Measurements from ENCODE around the gene MTMR11.
A peak's percentile ranks its signal among the peaks of the same experiment; 100 is the strongest.

Gene MTMR11

DNA sequence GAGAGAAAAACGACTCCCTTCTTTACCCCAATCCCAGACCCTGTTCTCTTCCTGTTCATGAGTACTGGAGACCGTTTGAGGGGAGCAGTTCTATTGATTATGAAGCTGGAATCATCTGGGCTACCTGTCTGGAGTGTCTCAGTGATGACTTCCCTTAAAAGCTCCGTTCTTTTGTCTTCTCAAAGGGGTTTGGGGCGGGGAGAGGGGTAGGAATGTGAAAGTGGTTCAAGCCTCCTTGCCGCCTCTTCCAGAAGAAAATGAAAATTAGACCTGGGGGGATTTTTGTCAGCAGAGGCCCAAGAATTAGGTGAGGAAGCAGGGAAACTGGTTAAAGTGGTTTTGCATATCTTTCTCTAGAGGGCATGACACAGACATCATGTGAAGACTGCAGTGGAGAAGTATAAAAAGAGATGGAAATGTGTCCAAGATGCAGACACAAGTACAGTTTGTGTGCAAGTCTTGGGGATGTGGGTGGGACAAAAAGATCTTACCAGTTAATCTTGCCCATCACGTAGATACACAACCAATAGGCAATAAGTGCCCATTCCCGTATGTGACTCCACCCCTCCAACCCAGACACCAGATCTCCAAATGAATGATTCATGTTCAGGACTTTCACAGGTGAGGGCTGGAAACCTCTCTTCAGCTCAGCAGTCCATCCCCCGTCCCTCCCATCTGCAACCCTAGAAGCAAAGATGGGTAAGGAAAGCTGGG lies 470 bp upstream of the MTMR11 start:
- no peak for DNase-seq

DNA sequence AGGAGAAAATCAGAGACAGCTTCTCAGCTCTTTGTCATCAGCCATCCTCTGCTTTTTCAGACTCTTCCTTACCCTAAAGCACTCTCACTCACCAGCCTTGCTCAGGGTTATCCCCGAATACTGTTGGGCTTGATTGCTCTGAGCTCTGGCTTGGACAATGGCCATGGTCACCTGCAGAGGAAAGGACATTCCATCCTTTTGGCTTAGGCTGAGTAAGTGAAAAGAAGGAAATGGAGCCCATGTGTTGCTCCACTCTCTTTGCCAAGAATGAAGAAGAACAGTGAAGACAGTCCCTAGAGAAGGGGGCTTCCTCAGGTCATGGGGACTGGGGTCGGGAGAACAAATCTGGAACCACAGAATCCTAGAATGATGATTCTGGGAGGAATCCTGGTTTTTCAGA lies 2.3 kb downstream of the MTMR11 start:
- DNase-seq, result no peak

DNA sequence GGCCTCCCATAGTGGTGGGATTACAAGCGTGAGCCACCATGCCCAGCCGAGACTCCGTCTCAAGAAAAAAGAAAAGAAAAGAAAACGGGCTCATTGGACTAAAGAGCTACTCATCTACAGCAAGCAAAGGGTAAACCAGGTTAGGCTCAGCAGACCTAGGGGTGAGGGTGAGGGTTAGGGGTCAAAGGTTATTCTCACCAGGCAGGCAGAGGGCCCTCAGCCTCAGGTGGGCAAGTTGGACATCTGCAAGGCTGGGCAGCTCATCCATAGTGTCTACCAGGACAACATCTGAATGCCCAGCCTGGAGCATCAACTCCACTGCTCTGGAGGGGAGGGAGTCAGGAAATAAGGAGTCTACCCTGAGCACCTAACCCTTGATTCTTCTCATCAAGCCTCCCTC lies 3.5 kb downstream of the MTMR11 start:
- no peak for DNase-seq

DNA sequence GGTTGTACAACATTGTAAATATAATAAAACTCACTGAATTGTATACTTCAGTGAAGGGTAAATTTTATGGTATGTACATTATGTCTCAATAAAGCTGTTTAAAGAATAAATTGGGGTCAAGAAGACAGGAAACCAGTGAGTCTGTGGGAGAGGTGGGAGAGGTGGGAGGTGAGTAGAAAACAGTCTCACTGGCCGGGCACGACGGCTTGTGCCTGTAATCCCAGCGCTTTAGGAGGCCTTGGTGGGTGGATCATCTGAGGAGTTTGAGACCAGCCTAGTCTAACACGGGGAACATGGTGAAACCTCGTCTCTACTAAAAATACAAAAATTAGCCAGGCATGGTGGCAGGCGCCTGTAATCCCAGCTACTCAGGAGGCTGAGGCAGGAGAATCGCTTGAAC lies 4.2 kb downstream of the MTMR11 start:
- DNase-seq, result no peak

DNA sequence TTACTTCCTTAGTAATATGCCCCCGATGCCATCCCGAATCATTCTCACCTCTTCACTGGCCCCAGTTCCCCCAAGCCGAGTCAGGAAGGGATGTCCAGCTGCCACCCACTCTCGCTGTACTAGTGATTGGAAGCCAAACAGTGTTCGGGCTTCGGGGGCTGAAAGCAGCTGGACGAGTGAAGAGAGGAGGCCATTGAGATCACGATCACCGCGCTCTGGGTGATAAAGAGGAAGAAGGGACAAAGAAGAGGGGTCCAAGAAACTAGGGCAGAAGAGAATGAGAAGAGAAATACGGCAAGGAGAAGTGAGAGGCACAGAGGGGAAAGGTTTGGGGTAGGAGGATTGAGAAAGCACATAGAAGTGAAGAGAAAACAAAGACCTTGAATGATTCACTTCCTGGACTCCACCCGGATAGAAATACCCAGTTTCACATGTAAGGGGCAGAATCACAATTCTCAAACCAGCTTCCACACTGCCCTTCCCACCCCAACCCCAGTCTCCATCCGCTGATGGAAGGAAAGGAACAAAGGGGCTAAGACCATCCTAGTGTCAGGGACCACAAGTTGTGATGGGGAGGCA lies 5.4 kb downstream of the MTMR11 start:
- DNase-seq, result no peak

DNA sequence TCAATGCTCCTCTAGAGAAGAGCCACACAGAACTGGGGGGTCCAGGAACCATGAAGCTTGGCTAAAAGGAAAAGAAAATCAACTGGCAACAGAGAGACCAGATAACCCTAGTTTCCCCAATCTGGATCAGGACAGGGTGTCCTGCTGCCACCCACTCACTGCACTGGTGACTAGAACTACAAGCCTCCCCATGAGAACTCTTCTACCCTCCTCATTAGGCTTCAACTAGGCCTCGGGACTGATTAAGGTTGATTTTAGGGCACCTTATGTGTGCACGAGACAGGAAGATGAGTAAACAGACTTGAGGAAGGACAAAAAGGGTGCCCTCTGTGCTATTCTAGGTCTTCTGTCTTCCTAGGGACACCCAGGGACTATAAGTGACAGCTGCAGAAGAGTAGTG lies 6.8 kb downstream of the MTMR11 start:
- DNase-seq, result no peak

DNA sequence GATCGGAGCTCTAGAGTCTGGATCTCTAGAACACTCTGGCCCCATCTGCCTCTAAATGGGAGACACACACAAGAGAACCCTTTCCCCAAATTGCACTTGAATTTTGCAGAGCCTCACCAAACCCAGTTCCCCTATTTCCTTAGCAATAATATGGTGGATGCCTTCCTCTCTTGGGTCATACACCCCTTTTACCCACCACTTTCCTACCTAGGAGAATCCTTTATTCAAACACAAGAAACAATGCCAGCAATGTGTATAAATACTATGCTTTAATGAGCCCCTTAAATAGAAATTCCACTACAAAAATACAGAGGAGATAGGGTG lies 8.3 kb downstream of the MTMR11 start:
- no peak for DNase-seq

DNA sequence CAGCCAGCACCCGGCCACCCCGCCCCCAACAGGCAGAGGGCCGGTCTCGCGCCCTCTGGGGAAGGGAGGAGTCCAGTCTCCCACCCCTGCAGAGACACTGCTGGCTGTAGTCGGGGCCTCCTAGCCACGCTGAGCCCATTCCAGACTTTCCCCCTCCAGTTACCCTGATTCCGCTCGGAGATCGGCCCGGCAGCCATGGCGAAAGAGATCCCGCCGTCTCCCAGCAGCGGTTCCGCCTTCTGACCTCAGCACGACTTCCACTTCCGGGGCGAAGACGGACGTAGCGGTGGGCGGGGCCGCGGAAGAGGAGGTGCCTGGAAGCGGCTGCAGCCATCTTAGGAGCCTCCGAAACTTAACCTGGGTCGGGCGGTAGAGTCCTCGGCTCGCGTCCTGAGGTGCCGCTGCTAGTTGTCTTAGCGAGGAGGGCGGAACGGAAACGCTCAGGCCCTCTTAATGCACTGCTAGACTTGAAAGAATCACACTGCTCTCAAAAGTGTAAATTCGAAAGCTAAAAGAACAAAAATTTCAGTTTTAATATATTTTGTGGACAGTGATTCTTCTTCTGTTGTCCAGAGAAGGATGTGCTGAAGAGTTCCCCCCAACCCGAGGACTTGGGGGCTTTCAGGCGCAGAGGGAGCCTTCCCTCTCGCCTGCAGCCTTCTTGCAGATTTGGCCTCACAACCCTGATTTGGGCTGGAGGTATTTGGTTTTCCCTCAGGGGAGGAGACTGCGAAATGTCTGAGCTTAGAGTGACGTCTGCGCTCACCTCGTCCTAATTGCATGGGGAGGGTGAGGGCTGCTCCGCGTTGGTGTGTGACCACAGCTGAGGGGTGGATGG lies 8.9 kb downstream of the MTMR11 start, which contains the start of gene SF3B4:
Gene SF3B4, minus strand, starts transcription at position 241 of the 838 bp plus-strand sequence. Its CDS starts 44 bp downstream, at position 197.
- peak; percentile 81 to 96 (median 90) for DNase-seq

DNA sequence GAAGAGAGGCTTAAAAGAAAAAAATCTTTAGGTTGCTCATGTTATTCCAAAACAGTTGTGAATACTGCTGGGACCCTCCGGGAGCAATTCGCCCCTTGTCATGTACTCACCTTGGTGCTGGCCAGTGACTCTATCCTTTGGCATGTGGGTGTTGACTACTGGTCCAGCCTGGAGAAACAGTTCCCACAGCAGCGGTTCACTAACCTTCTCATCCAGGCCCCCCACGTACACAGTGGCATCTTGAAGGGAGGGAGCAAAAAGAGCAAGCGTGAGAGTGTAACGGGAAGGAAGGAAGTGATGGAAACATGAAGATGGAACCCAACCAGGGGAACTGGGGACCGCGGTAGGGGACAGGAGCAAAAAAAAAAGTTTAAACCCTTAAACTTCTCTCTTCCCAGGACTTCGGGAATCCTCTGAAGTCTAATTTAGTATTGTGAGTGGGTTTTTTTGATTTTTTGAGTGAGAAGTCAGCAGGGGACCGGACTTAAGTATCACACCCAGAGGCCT lies 9.6 kb downstream of the MTMR11 start:
- no peak for DNase-seq

DNA sequence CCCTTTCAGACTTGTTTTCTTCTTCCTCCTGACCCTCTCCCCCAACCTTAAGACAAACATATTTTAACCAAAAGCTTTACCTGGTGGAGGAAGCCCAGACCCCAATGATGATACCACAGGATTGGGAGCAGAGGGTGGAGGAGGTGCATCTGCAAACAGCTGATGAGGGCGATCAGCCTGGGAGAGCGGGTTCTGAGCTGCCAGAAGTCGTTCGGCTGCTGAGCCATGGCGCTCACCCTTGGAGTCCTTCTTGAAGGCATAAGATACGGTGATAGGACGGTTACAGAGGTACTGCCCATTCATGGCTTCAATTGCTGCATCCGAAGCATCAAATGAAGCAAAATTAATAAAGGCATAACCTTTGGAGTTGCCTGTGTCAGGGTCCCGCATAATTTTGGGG lies 10.4 kb downstream of the MTMR11 start:
- no peak for DNase-seq

DNA sequence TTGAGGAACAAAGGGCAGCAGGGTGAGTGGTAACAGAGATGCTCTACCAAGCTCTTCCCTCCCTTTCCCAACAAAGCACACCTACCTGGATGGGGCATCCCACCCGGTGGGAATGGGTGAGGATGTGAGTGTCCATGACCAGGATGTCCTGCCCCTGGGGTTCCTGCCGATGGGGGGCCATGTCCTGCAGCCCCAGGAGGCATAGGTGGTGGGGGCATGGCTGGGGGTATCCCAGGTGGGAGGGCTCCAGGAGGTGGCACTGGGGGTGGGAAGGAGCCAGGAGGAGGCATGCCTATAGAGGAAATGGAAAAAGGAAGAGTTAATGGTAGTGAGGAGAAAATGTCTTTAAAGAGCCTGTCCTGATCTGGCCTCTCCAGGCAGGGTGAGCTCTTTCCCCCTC lies 10.9 kb downstream of the MTMR11 start:
- DNase-seq, result no peak

DNA sequence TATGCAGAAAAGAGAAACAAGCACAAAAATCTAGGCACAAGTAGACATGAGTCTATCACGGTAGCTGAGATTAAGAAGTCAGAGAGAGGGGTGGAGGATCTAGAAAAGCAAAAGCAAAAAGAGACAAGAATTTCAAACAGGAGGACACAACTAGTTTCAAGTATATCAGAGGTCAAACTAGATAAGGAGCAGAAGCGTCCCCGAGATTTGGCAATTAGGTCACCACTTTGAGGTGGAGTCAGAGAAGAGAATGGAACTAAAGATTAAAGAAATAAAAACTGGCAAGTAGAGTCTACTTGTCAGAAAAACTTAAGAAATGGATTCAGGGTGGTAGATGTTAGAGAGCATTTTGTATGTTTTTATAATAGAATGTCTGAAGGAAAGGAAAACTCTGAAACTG lies 11.3 kb downstream of the MTMR11 start:
- no peak for DNase-seq

DNA sequence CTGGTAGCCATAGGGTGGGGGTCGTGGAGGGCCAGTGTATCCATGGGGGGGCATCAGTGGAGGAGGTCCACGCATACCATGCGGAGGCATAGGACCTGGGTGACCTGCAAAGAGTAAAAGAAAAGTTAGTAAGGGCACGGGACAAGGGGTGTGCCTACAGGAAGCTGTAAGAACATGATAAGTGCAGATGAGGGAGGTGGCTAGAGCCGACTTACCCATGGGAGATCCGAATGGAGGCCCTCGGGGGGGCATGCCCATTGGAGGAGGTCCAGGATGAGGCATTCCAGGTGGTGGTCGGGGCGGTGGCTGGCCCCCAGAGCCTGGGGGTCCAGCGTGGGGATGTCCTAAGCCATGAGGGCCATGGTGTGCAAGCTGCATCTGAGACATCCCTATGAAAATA lies 13.1 kb downstream of the MTMR11 start:
- no peak for DNase-seq

DNA sequence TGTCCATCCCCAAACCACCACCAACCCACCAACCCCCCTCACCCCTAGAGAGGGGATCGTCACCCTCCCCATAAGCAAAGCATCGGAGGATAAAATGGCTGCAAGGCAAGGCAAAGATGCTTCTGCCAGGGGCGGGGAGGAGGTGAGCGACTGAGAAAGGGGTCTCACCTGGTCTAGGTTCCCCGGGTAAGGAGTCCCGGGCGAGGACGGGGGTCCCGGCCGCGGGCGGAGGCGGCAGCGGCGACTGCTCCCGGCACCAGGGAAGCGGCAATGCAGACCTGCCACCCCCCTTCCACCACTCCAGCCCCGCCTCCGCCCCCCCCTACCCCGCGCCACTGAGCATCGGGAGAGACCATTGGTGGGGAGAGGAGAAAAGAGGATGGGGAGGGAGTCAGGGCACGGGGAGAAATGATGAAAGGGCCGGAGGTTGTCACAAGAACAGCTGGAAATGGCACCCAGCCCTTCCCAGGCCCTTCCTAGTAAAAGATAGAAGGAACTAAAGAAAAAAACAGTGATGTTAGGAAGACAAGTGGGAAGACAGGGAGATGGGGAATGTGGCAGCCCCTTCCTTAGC lies 19.0 kb downstream of the MTMR11 start, which contains the start of gene SV2A:
Gene SV2A, minus strand, starts transcription at position 274 of the 574 bp plus-strand sequence. CDS start 4,004 bp downstream, outside the sequence.
- DNase-seq, result peak in 1 of 4 experiments; percentile 28

DNA sequence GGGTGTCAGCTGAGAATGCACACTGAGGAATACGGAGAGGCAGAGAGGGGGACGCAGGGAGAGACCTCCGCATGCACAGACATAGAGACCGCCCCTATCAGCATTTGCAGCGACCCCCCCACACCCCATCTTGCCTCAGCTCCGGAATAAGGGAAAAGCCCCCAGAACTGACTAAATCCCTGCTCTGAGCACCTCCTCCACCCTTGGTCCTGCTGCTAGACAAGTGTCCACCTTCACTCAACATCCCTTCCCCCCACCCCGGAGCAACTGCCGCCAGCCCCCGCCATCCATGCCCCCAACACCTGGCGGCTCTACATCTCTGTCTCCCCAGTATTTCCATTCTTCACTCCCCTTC lies 19.8 kb downstream of the MTMR11 start:
- DNase-seq, result no peak

DNA sequence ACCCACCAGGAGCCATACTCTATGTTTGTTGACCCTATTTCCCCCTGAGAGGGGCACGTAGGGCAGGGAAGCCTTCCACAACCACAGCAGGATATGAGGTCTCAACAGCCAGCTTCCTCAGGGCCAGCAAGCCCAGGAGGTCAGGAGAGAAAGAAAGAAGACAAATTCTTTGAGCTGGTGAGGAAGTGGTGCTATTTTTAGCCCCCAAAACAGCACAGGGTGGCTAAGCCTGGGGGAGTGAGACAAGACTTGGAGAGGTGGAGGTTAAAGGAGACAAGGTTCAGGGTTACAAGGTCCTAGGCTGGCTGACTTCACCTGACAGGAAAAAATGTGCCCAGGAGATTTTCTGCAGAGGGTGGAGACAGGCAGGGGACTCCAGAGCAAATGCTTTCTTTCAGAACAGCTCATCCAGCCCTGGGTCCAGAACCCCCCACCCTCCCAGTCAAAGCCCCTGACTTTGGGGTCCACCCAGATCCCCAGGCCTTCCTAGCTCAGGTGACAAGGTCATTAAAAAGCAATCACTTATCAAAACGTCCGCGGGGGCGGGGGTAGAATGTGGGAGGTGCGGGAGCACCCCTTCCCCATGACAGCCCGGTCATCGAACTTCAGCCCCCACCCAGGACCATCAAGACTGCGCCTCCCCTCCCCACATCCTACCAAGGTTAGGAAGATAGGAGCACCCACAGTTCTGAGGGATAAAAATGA lies 20.3 kb downstream of the MTMR11 start:
- DNase-seq, result no peak

DNA sequence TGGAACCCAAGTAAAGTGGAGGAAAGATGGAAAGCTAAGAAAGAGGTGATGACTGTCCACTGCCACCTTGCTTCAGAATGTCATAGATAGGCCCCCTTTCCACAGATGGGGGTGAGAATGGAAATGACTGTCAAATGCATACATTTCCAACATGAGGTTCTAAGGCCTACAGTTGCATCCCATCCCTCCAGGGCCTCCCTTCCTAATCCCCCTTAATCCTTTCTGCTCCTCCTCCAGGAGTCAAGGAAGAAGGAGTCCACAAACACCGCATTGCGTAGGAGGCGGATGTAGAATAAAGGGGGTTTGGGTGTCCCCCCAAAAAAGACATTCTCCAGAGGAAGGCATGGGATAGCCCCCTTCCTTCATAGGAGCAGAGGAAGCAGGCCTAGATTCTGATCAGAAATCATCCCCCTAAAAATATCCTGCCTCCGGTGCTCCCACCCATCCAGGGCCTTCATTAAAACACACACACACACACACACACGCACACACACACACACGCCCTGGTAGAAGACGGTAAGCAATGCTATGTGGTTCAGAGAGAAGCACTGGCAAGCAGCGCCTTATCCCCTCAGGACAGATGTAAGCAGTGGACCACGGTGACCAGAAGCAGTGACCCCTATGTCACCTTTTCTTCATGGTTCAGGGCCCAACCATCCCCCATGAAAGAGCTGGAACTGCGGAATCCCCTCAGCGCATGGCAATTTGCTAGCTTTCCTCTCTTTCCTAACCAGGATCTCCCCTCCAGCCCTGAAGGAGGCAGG lies 21.1 kb downstream of the MTMR11 start:
- DNase-seq, result no peak

DNA sequence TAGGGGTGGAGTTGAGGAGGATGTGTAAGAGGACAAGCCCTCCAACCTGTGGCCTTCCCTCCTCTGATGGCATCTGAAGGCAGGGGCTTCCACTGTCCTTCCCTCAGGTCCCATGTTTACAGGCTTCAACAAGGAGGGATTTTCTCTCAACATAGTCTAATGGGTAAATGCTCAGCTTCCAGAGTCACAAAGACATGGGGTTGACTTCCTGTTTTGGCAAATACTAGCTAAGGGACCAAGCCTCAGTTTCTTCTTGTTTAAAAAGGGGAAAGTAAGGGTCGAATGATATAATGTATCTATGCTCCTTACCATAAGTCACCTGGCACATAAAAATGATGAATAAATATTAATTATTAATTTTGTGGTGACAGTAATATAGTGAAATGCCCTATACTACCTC lies 22.1 kb downstream of the MTMR11 start:
- no peak for DNase-seq

DNA sequence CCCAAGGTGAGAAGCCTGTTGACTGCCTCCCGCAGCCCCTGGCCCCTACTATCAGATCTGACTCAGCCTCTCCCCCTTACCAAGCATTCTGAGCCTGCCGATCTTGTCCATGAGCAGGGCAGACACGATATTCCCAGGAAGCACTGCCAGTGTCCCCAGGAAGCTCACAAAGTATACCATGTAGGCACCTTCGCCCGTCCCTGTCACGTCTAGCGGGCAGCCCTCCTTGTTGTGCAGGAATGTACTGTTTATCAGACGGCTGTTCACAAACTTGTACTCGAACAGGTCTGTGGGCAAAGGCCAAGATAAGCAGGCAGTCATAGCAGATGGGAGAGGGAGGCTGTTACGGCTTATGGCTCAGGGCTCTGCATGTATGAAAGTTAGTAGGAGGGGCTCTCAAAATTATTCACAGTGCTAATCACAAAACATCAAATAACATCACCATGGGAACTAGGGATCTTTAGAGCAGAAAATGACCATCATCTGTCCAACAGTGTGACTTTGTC lies 30.1 kb downstream of the MTMR11 start:
- no peak for DNase-seq

DNA sequence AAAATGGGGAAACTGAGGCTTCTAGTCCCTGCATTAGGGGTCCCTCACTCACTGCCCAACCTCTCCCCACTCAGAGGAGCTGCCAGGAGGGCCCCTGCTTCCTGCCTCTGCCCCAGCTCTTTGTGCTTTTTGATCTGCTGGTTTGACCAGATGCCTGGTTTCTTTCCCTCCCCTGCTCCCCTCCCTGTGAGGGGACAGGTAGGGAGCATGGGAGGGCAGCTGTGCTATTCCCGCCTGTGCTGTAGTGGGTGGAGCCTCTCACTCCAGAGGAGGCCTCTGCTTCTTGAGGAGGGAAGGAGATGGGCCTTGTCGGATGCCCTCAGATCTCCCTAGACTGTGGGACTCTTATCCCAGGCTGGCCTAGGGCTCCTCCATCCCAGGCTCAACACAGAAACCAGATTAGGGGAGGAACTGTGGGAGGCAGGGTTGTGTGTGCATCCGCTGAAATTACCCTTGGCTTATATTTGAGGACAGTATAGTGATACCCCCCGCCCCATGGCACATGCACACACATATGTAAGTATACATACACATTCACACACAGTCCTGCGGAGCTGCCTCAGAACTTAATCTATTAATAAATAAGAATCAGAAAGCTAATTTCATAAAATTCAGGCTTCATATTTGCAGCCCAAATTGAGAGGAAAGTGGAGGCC lies 32.7 kb downstream of the MTMR11 start:
- no peak for DNase-seq
